Stomach (tissue), 4 donors: ENCODE results near the gene DCLK1.

Experiments used
- CTCF ChIP-seq, 7 experiments: fragments of 450-650 bp in 4 of 7; fragments of 200-600 bp in 3 of 7; sonication (generic) in 3 of 7; IDR thresholded peaks; one replicate each; pipeline ENCODE4 v1.5.1; 2016 to 2019; ENCODE audit warnings: antibody characterized with exemption in 7 of 7, control low read depth in 2 of 7, mild to moderate bottlenecking in 1 of 7
- EP300 ChIP-seq: sonication (generic); formaldehyde crosslinking; IDR thresholded peaks from one replicate; pipeline ENCODE4 v1.6.1; 2017; ENCODE audit warnings: antibody characterized with exemption
- POLR2A ChIP-seq, 4 donors: fragments of 450-650 bp; IDR thresholded peaks; one replicate each; pipeline ENCODE4 v1.6.1; 2016; ENCODE audit warnings: antibody characterized with exemption in 4 of 4, control low read depth in 2 of 4, mild to moderate bottlenecking in 1 of 4, moderate library complexity in 1 of 4

GRCh38 chr13:35733827-35734226, 397.4 kb downstream of the DCLK1 start:
- no peak for TF ChIP-seq CTCF (IDR thresholded peaks at IDR 0.05)
- TF ChIP-seq POLR2A (IDR thresholded peaks at IDR 0.05) = no peak
- TF ChIP-seq EP300 = no peak
